GM19438 (cell line): ENCODE measurements around the gene DHRS4.
"Not testable (repeated sequence)": the region's sequence is repeated elsewhere in the genome, so short reads cannot be mapped to it uniquely, and the experiment has no call there.

Source experiments
- ATAC-seq: cut with Tn5 transposase; IDR thresholded peaks from one replicate; pipeline ENCODE4 v1.9.1; 2021; ENCODE audit warnings: low read depth; ENCODE audit not compliant: unreplicated experiment

DHRS4 gene

GRCh38 chr14:23981951-23982813 is 28.6 kb downstream of the DHRS4 start:
- ATAC-seq, result not testable (repeated sequence)

- ATAC-seq, result no peak
Observed at GRCh38 chr14:23984891-23985602, 31.5 kb downstream of the DHRS4 start.

GRCh38 chr14:23988223-23988606 is 34.6 kb downstream of the DHRS4 start:
- peak; percentile 11 for ATAC-seq

- ATAC-seq, result peak; percentile 94
Observed at GRCh38 chr14:23988607-23989363, 35.2 kb downstream of the DHRS4 start, which contains the start of gene DHRS4L2. Gene DHRS4L2, plus strand, starts transcription at chr14:23988929. Its CDS starts 19 bp downstream, at chr14:23988948.

- not testable (repeated sequence) for ATAC-seq
Observed at GRCh38 chr14:23989734-23990445, 36.3 kb downstream of the DHRS4 start.

GRCh38 chr14:23990961-23991360 is 37.4 kb downstream of the DHRS4 start:
- not testable (repeated sequence) for ATAC-seq

- ATAC-seq, result not testable (repeated sequence)
Observed at GRCh38 chr14:23993042-23993441, 39.5 kb downstream of the DHRS4 start.

- ATAC-seq, result not testable (repeated sequence)
Observed at GRCh38 chr14:23996009-23996408, 42.4 kb downstream of the DHRS4 start.

GRCh38 chr14:23996825-23997224 is 43.3 kb downstream of the DHRS4 start:
- ATAC-seq, result not testable (repeated sequence)

GRCh38 chr14:23999640-24000039 is 46.1 kb downstream of the DHRS4 start:
- ATAC-seq, result not testable (repeated sequence)

GRCh38 chr14:24001078-24001477 is 47.5 kb downstream of the DHRS4 start:
- ATAC-seq, result not testable (repeated sequence)

GRCh38 chr14:24001679-24002078 is 48.1 kb downstream of the DHRS4 start:
- ATAC-seq, result not testable (repeated sequence)

GRCh38 chr14:24006471-24006816 is 52.9 kb downstream of the DHRS4 start:
- peak; percentile 16 for ATAC-seq

GRCh38 chr14:24006817-24007652 is 53.5 kb downstream of the DHRS4 start:
- peak; percentile 80 for ATAC-seq

GRCh38 chr14:24011051-24011450 is 57.5 kb downstream of the DHRS4 start:
- ATAC-seq, result no peak

- not testable (repeated sequence) for ATAC-seq
Observed at GRCh38 chr14:24012726-24013273, 59.2 kb downstream of the DHRS4 start.

- ATAC-seq, result no peak
Observed at GRCh38 chr14:24013654-24014514, 60.3 kb downstream of the DHRS4 start.

GRCh38 chr14:24015745-24016144 is 62.2 kb downstream of the DHRS4 start:
- not testable (repeated sequence) for ATAC-seq
